HepG2 (cell line): Measurements from ENCODE around the gene UBTD2. TPM values are rescaled to one million over a fixed set of nuclear protein-coding genes. Genes with fewer than 3 reads are reported as not detected.

Experiments used
- GABPA ChIP-seq, 2 experiments: IDR thresholded peaks; 2 replicates each; pipeline ENCODE4 v1.6.1; 2011 to 2016; ENCODE audit warnings: low read depth in 2 of 2, low read length in 1 of 2, missing biosample characterization in 1 of 2, missing genetic modification characterization in 1 of 2
- KAT2B ChIP-seq: fragments of 150-350 bp; IDR thresholded peaks from 2 replicates; pipeline ENCODE4 v1.6.1; 2014; ENCODE audit warnings: low read depth, low read length, borderline replicate concordance
- RFX1 ChIP-seq: fragments of 450-650 bp; IDR thresholded peaks from 2 replicates; pipeline ENCODE4 v1.6.1; 2017
- RFX5 ChIP-seq: IDR thresholded peaks from 2 replicates; pipeline ENCODE4 v1.6.1; 2011; ENCODE audit warnings: low read depth, low read length, improper control_type of control experiment
- RXRA ChIP-seq: sonication (generic); formaldehyde crosslinking; IDR thresholded peaks from 2 replicates; pipeline ENCODE4 v1.5.1; 2020; ENCODE audit warnings: missing genetic modification reagents
- ZNF674 ChIP-seq: sonication (generic); formaldehyde crosslinking; IDR thresholded peaks from 2 replicates; pipeline ENCODE4 v1.5.0; 2020; ENCODE audit warnings: low read depth, mild to moderate bottlenecking, missing genetic modification reagents
- ZNF768 ChIP-seq: sonication (generic); formaldehyde crosslinking; IDR thresholded peaks from 2 replicates; pipeline ENCODE4 v1.4.0; 2020; ENCODE audit warnings: missing genetic modification reagents
- polyA plus RNA-seq, 8 experiments: library from polyadenylated mRNA; depleted of rRNA in 3 of 8; stranded (reverse) in 7 of 8; unstranded in 1 of 8; fragments of >200 nt; fragmentation: Illumina TruSeq in 4 of 8; extraction: Trizol in 4 of 8; gene quantifications; 2 replicates each; pipeline versions ENCODE4 v1.2.1 to v1.2.3, GENCODE V29; 2011 to 2016; ENCODE audit warnings: low read depth in 4 of 8, missing spikeins in 1 of 8, mixed read lengths in 1 of 8; ENCODE audit not compliant: insufficient read depth in 1 of 8
- total RNA-seq, 5 experiments: library from RNA; depleted of rRNA; stranded (reverse); fragments of >200 nt; fragmentation: Illumina TruSeq; extraction: Trizol; gene quantifications; 2 replicates each; pipeline ENCODE4 v1.2.3, GENCODE V29; 2016; ENCODE audit warnings: low read depth in 1 of 5
- TF ChIP-seq, protein P1 (sequence below): sonication (generic); formaldehyde crosslinking; IDR thresholded peaks from 2 replicates; pipeline ENCODE4 v1.4.0; 2020; ENCODE audit warnings: mild to moderate bottlenecking, missing genetic modification reagents, borderline replicate concordance
- TF ChIP-seq, protein P2 (sequence below): sonication (generic); formaldehyde crosslinking; IDR thresholded peaks from 2 replicates; pipeline ENCODE4 v1.5.1; 2020; ENCODE audit warnings: missing genetic modification reagents, mild to moderate bottlenecking, borderline replicate concordance
- TF ChIP-seq, protein P3 (sequence below): sonication (generic); formaldehyde crosslinking; IDR thresholded peaks from 2 replicates; pipeline ENCODE4 v1.4.0; 2020; ENCODE audit warnings: missing genetic modification reagents

UBTD2 gene
- total and polyA plus RNA-seq, 2 of the 13 experiments (the other 11 are each of a cell fraction or from before 2014, with no cell fraction given): 15.2 to 24.1 TPM

DNA sequence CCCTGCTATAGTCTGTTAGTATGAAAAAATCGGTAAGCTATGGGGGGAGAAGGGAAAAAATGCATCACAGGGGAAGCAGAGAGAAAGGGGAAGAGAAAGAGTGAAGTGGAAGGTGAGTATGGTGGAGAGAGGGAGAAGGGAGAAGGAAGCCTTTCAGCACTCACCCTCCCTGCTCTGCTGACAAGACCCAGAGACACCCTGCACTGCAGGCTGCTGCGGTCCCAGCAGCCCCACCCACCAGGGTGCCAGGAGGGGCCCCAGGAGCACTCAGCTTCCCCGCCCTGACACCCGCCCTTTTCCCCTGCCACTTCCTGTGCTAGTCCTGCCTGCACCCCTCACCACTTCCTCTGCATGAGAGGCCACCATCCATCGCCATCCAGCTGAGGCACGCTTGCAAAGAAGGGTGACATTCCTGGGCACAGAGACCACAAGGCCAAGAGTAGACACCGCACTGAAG is 108.3 kb downstream of the UBTD2 start (continued):
- TF ChIP-seq, protein P1, sequence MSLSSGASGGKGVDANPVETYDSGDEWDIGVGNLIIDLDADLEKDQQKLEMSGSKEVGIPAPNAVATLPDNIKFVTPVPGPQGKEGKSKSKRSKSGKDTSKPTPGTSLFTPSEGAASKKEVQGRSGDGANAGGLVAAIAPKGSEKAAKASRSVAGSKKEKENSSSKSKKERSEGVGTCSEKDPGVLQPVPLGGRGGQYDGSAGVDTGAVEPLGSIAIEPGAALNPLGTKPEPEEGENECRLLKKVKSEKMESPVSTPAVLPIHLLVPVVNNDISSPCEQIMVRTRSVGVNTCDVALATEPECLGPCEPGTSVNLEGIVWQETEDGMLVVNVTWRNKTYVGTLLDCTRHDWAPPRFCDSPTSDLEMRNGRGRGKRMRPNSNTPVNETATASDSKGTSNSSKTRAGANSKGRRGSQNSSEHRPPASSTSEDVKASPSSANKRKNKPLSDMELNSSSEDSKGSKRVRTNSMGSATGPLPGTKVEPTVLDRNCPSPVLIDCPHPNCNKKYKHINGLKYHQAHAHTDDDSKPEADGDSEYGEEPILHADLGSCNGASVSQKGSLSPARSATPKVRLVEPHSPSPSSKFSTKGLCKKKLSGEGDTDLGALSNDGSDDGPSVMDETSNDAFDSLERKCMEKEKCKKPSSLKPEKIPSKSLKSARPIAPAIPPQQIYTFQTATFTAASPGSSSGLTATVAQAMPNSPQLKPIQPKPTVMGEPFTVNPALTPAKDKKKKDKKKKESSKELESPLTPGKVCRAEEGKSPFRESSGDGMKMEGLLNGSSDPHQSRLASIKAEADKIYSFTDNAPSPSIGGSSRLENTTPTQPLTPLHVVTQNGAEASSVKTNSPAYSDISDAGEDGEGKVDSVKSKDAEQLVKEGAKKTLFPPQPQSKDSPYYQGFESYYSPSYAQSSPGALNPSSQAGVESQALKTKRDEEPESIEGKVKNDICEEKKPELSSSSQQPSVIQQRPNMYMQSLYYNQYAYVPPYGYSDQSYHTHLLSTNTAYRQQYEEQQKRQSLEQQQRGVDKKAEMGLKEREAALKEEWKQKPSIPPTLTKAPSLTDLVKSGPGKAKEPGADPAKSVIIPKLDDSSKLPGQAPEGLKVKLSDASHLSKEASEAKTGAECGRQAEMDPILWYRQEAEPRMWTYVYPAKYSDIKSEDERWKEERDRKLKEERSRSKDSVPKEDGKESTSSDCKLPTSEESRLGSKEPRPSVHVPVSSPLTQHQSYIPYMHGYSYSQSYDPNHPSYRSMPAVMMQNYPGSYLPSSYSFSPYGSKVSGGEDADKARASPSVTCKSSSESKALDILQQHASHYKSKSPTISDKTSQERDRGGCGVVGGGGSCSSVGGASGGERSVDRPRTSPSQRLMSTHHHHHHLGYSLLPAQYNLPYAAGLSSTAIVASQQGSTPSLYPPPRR: no peak
- peak; percentile 29; the same call in 1 of the 2 replicates for TF ChIP-seq ZNF768 (CRISPR knock-in tag)
- TF ChIP-seq KAT2B: no peak
- TF ChIP-seq RFX1: no peak
- TF ChIP-seq RXRA (CRISPR knock-in tag): no peak
- peak; percentile 57 for TF ChIP-seq GABPA (IDR thresholded peaks at IDR 0.05; ENCODE audit: low read depth, low read length)
- peak; percentile 80 for TF ChIP-seq GABPA (CRISPR knock-in tag; IDR thresholded peaks at IDR 0.05; ENCODE audit: low read depth)
- no peak for TF ChIP-seq ZNF674
- TF ChIP-seq, protein P2, sequence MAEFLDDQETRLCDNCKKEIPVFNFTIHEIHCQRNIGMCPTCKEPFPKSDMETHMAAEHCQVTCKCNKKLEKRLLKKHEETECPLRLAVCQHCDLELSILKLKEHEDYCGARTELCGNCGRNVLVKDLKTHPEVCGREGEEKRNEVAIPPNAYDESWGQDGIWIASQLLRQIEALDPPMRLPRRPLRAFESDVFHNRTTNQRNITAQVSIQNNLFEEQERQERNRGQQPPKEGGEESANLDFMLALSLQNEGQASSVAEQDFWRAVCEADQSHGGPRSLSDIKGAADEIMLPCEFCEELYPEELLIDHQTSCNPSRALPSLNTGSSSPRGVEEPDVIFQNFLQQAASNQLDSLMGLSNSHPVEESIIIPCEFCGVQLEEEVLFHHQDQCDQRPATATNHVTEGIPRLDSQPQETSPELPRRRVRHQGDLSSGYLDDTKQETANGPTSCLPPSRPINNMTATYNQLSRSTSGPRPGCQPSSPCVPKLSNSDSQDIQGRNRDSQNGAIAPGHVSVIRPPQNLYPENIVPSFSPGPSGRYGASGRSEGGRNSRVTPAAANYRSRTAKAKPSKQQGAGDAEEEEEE (CRISPR knock-in tag): no peak
- no peak for TF ChIP-seq RFX5
- TF ChIP-seq, protein P3, sequence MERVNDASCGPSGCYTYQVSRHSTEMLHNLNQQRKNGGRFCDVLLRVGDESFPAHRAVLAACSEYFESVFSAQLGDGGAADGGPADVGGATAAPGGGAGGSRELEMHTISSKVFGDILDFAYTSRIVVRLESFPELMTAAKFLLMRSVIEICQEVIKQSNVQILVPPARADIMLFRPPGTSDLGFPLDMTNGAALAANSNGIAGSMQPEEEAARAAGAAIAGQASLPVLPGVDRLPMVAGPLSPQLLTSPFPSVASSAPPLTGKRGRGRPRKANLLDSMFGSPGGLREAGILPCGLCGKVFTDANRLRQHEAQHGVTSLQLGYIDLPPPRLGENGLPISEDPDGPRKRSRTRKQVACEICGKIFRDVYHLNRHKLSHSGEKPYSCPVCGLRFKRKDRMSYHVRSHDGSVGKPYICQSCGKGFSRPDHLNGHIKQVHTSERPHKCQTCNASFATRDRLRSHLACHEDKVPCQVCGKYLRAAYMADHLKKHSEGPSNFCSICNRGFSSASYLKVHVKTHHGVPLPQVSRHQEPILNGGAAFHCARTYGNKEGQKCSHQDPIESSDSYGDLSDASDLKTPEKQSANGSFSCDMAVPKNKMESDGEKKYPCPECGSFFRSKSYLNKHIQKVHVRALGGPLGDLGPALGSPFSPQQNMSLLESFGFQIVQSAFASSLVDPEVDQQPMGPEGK (CRISPR knock-in tag): peak; percentile 48
